ENCODE data around the gene LSG1.

LSG1 gene

DNA sequence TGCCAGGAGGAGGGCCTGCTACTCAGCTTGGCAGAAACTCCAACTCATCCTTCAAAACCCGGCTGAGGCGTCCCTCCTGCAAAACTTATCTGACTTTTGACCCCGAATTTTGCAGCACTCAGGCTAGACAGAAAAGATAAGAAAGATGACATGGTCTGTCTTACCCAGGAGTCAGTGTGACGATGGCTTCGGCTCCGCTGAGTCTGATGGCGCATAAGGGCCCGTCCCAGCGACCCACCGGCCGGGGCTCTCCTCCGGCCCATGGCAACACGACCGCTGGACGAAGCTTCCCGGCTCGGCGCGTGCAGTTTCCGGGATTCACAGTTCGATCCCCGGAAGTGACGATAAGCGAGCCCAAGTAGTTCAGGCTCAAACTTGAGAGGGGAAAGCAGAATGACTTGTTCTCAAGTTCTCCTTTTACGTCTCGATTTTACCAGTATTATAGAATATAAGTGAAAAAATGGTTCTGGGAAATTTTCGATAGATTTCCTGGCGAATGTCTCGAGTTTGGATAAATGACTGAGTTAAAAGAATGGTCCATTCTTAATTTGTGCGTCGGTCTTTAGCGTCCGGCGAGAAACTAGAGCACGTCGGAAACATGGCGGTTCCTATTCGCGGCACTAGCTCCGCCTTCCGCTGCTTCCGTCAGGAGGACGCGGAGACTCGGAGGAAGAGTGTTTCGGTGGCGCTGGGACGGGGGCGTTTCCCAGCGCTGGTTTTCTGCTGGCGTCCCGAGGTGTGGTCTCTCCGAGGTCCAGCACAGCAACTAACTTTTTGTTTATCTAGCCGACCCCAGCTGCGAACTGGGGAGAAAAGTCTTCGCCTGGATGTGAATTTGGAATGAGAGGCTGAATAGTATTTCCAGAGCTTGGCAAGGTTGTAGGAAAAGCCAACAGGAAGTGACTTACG lies at the start of gene LSG1:
Gene LSG1, minus strand, starts transcription at position 292 of the 909 bp plus-strand sequence. Its CDS starts 29 bp downstream, at position 263.
- DNase-seq, result peak; percentile 80

DNA sequence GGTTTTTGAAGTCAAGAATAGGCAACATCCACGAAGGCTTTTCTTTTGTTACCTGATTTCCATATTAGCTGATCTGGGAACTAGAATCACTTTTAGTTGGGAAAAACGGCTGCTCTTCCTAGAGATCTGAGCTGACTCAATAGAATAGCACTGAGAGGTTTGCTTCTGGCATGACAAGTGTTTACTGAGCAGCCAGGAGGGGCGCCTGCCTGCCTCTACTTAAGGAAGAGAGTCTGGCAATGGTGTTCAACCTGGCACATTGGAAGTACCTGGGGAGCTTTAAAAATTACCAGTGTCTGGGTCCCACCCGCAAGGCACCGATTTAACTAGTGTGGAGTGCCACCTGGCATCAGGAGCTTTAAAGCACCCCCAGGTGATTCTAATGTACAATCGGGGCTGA lies 48.1 kb upstream of the LSG1 start:
- DNase-seq, result no peak

DNA sequence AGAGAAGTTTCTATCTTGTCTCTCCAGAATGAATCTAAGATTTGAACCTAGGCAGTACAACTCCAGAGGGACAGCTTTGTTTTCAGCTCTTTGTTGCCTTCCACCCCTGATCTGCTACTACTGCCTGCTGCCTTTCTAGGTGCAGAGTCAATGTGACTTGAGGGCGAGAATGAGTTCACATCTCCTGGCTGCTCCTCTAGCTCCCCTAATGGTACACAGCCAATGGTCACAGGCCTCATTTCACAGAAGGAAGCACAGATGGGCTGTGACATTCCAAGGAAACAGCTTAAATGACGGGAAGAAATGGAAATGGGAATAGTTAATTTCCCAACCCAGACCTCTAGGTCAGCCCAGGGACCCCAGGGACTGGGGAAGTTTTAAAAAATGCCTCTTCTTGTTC lies 46.1 kb upstream of the LSG1 start:
- DNase-seq, result no peak

DNA sequence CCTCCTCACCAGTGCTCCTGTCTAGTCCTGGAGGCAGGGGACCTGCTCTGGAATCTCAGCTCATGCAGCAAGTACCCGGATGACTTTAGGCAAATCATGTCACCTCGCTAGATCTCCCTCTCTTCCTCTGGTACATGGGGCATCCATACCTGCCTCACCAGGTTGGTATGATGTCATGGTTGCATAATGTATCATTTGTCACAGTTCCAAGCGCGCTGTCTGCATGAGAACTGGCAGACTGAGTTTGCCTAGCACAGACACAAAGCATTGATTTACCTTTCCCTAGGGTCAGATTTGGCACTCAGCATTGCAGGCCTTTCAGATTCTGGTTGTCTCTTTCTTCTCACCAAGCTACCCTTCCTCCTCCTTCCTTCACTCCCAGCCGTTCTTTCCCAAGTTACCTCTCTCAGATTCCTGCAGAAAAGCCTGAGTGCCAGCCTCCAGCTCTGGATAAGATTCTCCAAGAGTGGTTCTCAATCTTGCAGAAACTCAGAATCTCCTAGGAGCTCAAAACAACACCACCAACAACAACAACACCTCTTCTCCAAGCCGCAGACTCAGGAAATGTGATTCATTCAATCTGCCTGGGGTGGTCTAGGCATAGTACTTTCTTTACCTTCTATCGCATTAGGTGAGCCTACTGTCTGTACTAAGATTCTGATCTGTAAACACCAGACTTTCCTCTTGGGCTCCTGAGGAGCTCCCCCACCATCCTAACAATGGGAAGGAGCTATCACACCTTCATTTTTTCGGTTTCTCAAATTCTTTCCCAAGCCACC lies 43.2 kb upstream of the LSG1 start:
- DNase-seq, result no peak

DNA sequence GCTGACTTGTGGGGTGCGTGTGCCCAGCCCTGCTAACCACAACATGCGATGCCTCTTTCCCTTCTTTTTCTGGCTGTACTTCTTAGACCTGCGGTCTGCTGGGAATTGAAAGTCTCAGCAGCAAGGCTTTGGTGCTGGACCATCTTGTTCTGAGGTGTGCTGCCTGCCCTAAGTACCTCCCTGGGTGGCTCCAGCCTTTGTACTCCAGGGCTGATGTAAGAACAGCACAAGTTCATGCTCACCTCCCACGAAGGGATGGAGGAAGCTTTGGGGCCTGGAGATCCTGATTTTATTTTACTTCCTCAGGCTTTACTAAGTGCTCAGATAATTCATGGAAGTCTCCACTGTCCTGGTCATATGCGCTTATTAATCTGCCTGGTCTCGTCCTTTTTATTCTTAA lies 42.6 kb upstream of the LSG1 start:
- no peak for DNase-seq

DNA sequence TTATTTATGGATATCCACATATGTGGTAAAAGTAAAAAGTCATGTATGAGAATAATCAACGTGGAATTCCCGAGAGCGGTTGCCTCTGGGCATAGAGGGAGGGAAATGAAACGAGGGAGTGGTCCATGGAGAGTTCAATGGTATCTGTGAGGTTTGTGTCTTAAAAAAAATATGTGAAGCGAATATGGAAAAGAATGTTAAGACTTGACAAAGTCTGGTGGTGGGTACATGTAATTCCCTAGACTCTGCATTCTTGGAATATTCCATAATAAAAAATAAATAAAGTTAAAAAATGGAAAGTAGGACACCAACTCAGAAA lies 42.1 kb upstream of the LSG1 start:
- DNase-seq, result no peak

DNA sequence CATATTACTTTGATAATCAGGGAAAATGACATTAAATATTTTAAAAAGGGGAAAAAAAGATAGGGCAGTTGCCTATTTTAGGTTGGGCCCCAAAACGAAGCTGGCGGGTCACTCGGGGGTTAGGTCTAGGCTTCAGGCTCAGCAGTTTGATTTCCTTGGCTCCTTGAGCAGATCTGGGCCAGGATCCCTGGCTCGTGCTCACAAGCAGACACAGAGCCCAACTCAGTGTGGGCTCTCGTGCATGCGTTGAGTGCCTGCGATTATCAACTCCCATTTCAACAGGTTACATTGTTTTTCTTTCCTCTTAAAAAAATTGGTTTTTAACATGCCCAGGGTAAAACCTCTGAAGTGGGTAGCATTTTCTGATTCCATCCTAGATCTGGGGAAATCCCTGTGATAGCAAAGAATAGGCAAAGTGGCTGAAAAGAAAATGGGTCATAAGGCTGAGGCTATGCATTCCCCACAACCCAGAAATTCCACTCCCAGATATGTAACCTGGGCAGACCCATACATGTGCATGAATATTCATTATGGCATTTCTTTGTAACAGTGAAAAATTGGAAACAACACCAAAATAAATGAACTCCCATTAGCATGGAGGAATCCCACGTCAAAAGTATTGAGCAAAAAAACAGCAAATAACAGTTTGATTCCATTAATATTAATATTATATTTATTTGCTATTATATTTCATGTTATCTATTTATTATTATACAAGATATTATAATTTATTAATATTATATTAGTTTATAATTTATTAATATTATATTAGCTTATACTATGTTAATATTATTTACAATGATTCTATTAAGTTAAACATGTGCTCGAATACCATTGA lies 41.5 kb upstream of the LSG1 start:
- DNase-seq, result no peak

DNA sequence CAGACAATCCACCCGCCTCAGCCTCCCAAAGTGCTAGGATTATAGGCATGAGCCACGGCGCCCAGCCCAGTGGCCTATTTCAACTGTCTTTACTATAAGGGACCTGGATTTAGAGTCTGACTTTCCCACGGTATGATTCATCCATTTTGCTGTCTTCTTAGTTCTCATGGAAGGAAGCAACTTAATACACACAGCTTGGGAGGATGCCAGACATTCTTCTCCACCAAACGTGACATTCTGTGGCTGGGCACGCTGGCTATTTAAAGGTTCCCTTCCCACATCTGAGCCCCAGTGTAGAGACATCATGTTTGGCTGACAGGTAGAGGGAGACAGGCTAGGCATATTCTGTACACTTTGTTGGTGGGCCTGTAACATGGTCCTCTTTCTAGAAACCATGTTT lies 39.9 kb upstream of the LSG1 start:
- DNase-seq, result no peak

DNA sequence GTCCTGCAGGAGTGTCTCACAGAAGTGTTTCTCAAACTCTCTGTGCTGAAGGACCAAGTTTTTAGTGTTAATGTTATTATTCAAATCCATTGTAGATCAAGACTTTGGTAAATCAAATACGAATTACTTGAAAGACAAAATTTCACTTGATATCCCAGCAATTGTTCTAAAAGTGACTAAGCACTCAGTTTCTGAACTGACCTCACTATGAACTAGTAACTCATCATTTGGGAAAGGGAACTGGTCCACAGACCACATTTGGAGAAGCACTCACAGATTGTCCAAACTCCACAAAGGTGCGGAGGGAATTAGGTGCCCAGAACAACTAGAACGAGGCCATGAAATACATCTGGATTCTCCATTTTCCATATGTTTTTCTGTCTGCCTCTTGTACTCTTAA lies 39.3 kb upstream of the LSG1 start:
- no peak for DNase-seq

DNA sequence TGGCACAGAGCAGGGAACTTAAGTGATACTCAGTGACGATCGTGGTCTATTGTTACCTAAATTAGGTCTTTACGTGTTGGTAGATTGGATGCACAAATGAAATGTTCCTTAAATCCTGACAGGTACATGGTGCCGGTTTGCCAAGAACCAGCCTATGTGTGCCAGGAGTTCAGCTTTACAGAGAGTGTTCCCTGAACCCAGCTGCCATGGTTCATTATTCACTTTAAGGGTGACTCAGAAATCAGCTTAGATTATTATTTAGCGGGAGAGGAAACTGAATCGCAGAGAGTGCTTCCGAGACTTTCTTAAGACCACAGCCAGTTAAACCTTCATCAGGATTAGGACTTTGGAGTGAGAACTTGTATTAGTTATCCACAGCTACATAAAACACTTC lies 35.2 kb upstream of the LSG1 start:
- no peak for DNase-seq

DNA sequence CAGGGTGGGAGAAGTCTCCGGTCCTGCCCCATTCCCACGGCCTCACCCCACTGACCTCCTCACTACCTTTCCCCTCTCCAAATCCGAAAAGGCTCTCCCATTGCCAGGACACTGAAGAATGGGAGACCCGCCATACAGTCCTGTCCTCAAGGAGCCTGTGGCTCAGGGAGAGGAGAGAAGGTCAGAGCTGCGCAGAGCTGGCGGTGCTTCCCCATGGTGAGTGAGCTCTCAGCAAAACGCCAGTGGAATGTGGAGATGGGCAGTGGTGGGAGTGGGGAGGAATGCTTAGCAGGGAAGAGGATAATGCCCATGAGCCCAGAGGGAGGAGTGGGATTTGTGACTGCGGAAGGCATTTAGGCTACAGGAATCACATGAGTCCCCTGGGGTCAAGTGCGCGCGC lies 33.8 kb upstream of the LSG1 start:
- no peak for DNase-seq

DNA sequence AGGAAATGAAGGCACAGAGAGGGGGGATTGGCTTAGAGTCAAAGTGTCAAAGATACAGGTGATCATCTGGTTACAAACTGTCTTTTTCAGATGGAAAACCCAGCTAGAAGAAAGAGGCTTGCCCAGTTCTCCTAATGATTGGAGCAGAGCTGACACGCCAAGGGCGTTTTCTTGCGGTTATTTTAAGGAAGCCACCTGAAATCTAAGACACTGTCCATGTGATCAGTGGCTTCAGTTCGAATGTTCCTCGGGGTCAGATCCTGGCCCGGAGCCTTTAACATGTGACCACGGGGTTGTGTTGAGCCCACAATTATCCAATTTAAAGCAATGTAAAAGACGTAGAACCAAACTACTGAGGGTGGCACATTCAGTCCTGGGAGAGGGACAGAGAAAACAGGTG lies 33.2 kb upstream of the LSG1 start:
- no peak for DNase-seq

DNA sequence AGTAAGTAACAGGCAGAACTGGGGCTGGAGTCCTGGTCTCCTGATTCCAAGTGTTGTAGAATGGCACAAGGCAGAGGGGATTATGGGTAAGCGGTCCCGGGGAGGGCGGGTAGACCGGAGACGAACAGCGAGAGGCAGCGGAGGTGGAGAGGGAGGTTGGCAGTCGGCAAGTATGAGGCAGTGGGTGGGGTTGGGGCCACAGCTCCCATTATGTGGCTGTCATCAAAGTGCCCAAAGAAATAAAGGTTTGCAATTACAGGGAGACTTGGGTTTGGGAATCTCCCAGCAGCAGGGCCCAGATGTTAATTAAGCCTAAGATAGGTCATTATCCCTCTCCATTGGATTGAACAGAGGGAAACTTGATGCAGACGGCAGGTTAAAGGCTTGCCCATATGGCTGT lies 30.6 kb upstream of the LSG1 start:
- no peak for DNase-seq

DNA sequence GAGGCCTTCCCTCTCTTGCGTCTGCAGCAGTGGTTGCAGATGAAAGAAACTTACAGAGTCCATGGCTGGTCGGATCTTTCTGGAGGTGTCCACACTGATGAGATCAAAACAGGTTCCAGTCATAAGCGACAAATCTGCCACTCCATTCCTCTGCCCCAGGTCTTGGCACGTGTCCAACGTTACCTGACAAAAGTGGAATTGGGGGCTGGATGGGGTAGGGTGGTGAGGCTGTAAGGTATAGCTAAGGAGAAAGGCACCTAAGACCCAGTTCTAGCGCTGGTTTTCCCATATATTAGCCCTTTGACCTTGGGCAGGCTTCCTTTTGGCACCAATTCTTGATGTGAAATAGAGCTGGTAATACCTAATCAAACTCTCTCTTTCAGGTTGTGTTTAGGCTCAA lies 24.7 kb upstream of the LSG1 start:
- DNase-seq, result no peak

DNA sequence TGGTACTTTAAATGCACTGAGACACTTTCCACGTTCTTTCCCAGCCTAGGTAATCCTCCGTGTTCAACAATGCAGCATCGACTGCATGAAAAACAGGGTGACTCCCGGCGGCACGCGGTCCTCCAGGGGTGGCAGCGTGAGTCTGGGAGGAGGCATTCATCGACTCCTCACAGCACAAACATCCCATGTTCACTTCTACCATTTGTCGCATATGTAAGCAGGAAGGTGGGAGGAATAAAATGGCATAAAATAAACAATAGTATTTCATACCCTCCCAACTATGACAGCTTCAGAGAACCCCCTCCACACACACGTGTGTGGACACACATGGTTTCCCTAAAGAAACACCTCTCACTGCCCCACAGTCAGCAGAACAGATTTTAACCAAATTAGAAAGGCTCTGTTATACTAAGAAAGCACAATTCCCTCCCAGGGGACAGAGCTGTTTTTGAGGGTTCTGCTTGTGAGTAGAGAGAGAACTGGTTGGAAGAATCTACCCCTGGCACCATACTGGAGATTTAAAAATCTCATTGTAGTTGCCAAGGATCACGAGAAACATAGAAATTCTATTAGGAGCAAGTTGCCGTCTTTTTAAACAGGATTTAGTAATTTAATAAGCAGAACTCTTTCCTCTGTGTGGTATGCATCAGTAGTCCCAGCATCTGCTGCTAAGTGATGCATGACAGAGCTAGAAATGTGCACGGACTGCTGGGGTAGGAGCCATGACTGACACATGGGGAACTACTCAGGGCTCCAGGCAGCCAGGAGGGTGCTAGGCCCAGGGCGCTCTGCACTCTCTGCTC lies 19.7 kb upstream of the LSG1 start:
- no peak for DNase-seq

DNA sequence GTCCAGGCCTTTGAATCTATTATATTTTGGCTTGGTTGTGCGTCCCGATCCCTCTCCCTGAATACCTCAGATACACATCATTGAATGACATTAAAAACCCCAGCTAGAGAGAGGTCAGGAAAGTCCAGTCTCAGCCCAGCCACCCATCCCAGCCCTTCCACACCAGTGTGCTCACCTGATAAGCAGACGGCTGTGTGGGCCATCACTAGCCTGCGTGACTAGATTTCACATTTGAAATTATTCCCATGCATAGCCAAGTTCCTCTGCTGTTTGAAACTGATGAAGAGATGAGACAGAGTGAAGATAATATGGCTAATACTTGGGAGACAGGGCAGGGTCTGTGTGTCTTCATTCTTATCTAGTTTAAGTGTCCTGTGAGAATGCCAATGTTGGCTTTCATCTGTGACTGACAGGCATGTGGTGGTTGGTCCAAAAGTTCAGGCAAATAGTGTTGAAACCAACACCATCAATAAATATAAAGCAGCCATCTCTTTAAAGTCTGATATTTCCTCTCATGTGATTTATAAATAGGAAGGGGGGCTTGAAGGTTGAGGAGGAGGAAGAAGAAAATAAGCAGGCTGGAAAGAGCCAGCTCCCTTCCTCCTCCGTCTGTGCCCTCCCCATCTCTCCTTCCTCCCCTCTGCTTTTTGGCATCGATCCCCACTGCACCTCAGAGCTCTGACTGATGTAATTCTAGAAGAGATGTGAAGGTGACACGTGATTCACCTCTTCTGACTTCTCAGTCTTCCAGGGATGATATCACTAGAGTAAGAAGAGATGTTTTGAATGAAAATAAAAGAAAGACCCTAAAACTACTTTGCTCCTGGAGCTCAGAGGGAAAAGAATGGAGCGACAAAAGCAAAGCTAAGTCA lies 18.7 kb upstream of the LSG1 start:
- no peak for DNase-seq

DNA sequence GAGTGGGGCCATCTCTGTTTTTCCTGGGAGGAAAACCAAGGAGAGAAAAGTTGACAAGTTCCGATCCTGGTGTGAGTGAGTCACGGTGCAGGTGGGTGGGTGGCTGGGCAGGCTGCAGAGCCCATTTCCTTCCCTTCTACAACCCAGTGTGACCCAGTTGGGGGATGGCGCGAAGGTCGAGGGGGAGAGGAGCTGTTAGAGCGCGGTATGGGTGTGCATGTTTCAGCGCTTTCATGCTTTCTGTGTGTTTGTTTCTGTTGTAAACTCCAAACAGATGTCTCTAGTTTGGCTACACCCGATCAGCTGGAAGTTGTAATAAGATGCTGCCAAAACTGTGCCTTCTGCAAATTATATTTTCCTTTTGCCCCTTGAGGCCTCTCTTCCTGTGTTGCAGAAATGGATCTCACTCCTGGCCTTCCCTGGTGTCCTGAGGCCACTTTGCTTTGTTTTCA lies 17.5 kb upstream of the LSG1 start:
- no peak for DNase-seq

DNA sequence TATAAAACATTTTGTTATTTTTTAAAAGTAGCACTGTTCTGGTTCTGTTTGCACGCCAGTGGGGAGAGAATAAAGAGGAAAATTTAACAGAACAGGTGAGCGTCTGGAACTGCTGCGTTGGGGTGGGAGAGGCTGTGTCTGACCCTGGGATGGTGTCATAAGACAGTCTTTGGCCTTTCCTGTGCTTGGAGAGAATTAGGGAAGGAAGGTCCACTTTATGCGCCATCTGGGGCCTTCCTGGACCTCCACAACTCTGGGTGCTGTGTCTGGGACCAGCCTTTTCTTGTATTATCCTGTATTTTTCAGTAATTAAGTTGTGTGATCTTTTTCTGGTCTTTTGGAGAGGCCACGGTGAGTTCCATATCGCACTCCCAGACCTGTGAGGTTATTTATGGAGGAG lies 17.0 kb upstream of the LSG1 start:
- DNase-seq, result no peak

DNA sequence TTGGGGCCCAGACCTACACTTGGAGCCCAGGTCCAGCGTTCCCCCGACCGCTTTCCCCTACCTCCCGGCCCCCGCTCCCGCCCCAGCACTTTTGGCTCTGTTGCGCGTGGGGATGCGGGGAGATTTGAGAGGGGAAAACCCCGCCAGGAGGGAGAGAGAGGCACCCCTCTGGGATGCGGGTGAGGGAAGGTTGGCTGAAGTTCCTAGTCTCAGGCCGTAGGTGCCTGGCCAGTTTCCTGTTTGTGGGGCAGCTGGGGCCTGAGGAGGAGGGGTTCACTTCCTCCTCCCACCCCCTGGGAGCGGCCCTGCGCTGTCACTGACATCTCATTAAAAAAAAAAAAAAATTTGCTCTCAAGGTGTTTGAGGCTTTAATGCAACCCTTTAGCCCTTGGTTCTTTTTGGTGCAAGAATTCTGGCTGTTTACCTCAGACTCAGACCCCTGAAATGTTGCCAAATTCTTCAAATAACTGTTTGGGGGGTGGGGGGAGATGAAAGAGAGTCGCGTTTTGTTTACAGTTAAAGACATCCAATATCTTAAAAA lies 16.3 kb upstream of the LSG1 start:
- no peak for DNase-seq

DNA sequence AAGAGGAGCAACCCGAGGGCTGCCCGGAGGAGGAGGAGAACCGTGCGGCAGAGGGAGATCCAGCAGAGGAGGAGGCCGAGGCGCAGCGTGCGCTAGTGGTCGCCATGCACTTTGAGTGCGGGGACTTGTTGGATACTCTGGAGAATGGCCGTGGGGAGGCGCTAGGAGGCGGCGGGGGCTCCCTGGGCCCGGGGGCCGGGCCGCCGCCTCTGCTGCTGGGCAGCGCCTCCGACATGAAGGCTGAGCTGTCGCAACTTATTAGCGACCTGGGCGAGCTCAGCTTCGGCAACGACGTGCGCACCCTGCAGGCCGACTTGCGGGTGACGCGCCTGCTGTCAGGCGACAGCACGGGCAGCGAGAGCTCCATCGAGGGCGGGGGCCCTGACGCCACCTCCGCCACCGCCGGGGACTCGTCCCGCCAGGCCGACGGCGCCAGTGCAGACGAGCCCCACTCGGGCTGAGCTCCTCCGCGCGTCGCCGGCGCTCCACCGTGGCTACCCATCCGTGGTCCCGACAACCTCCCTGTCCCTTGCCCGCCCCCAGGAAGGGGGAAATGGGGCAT lies 15.7 kb upstream of the LSG1 start:
- DNase-seq, result peak; percentile 57
